OCI-LY1 (cell line): ENCODE data around the gene CHMP6.

Source experiments
- EZH2 ChIP-seq: fragments of 200-600 bp; sonication (generic), shearing (Covaris generic); IDR thresholded peaks from 2 replicates; pipeline ENCODE4 v1.8.0; 2017; ENCODE audit warnings: borderline replicate concordance, mixed run types, mild to moderate bottlenecking, antibody characterized with exemption, low read length, moderate library complexity, mixed read lengths
- TF ChIP-seq, protein P1 (sequence below): fragments of 200-600 bp; sonication (generic), shearing (Covaris generic); IDR thresholded peaks from 2 replicates; pipeline ENCODE4 v1.5.1; 2017; ENCODE audit warnings: mild to moderate bottlenecking, antibody characterized with exemption, low read length, moderate library complexity, mixed read lengths

DNA sequence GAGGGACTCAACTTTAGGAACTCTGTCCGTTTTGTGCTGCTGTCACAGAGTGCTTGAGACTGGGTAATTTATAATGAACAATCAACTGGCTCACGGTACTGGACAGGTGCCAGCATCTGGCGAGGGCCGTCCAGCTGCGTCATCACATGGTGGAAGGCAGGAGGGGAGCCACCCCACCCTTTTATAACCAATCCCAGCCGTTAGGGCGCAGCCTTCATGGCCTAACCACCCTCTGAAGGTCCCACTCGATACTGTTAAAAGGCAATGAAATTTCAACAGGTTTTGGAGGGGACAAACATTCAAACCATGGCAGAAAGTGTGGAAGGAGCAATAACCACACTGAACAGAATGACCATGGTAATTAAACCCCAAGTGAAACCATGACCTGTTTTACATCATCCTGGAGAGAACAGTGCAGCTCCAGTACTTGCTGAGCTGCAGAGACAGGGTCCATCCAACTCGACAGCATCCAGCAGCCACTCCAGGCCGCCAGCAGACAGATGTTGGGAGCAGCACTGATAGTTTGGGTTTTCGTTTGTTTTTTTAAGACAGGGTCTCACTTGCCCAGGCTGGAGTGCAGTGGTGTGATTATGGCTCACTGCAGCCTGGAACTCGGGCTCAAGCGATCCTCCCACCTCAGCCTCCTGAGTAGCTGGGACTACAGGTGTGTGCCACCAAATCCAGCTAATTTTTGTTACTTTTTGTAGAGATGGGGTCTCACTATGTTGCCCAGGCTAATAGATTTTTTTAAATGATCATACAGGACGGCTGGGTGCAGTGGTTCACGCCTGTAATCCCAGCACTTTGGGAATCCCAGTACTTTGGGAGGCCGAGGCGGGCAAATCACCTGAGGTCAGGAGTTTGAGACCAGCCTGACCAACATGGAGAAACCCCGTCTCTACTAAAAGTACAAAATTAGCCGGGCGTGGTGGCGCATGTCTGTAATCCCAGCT lies 11.0 kb downstream of the CHMP6 start:
- TF ChIP-seq, protein P1, sequence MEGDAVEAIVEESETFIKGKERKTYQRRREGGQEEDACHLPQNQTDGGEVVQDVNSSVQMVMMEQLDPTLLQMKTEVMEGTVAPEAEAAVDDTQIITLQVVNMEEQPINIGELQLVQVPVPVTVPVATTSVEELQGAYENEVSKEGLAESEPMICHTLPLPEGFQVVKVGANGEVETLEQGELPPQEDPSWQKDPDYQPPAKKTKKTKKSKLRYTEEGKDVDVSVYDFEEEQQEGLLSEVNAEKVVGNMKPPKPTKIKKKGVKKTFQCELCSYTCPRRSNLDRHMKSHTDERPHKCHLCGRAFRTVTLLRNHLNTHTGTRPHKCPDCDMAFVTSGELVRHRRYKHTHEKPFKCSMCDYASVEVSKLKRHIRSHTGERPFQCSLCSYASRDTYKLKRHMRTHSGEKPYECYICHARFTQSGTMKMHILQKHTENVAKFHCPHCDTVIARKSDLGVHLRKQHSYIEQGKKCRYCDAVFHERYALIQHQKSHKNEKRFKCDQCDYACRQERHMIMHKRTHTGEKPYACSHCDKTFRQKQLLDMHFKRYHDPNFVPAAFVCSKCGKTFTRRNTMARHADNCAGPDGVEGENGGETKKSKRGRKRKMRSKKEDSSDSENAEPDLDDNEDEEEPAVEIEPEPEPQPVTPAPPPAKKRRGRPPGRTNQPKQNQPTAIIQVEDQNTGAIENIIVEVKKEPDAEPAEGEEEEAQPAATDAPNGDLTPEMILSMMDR, result no peak
- no peak for TF ChIP-seq EZH2
